Measurements from ENCODE around the gene EGFR. TPM values are rescaled to one million over a fixed set of nuclear protein-coding genes. Genes with fewer than 3 reads are reported as not detected.
"Not testable (repeated sequence)": the region's sequence is repeated elsewhere in the genome, so short reads cannot be mapped to it uniquely, and the experiment has no call there.

The EGFR gene
- polyA plus RNA-seq, 1 donor, result 20.1 TPM

GRCh38 chr7:55165176-55165861 lies 146.5 kb downstream of the EGFR start:
- DNase-seq (ENCODE audit: low read depth), result no peak

GRCh38 chr7:55167296-55167695 lies 148.5 kb downstream of the EGFR start:
- not testable (repeated sequence) for DNase-seq (ENCODE audit: low read depth)

GRCh38 chr7:55170335-55171069 lies 151.7 kb downstream of the EGFR start:
- no peak for DNase-seq (ENCODE audit: low read depth)

GRCh38 chr7:55171157-55171556 lies 152.3 kb downstream of the EGFR start:
- DNase-seq (ENCODE audit: low read depth), result no peak

GRCh38 chr7:55172161-55172560 lies 153.3 kb downstream of the EGFR start:
- no peak for DNase-seq (ENCODE audit: low read depth)

GRCh38 chr7:55172881-55173609 lies 154.2 kb downstream of the EGFR start:
- no peak for DNase-seq (ENCODE audit: low read depth)

- DNase-seq (ENCODE audit: low read depth), result no peak
Observed at GRCh38 chr7:55173671-55174070, 154.9 kb downstream of the EGFR start.

- no peak for DNase-seq (ENCODE audit: low read depth)
Observed at GRCh38 chr7:55174456-55174855, 155.6 kb downstream of the EGFR start.

- DNase-seq (ENCODE audit: low read depth), result no peak
Observed at GRCh38 chr7:55174856-55175255, 156.0 kb downstream of the EGFR start.

GRCh38 chr7:55177068-55177530 lies 158.3 kb downstream of the EGFR start:
- no peak for DNase-seq (ENCODE audit: low read depth)

GRCh38 chr7:55177589-55178261 lies 158.9 kb downstream of the EGFR start:
- no peak for DNase-seq (ENCODE audit: low read depth)

- DNase-seq (ENCODE audit: low read depth), result no peak
Observed at GRCh38 chr7:55178292-55178862, 159.6 kb downstream of the EGFR start.

- no peak for DNase-seq (ENCODE audit: low read depth)
Observed at GRCh38 chr7:55178863-55179773, 160.3 kb downstream of the EGFR start.

GRCh38 chr7:55179931-55180682 lies 161.3 kb downstream of the EGFR start:
- no peak for DNase-seq (ENCODE audit: low read depth)

GRCh38 chr7:55180963-55181542 lies 162.2 kb downstream of the EGFR start:
- DNase-seq (ENCODE audit: low read depth), result no peak

- DNase-seq (ENCODE audit: low read depth), result no peak
Observed at GRCh38 chr7:55181762-55182161, 162.9 kb downstream of the EGFR start.

- no peak for DNase-seq (ENCODE audit: low read depth)
Observed at GRCh38 chr7:55183897-55184296, 165.1 kb downstream of the EGFR start.

GRCh38 chr7:55185321-55185802 lies 166.5 kb downstream of the EGFR start:
- DNase-seq (ENCODE audit: low read depth), result no peak

- DNase-seq (ENCODE audit: low read depth), result no peak
Observed at GRCh38 chr7:55185941-55186609, 167.3 kb downstream of the EGFR start.
